ENCODE measurements around the gene LRRC46. TPM values are rescaled to one million over a fixed set of nuclear protein-coding genes. Genes with fewer than 3 reads are reported as not detected.
A peak's percentile ranks its signal among the peaks of the same experiment; 100 is the strongest.

Gene LRRC46
- total RNA-seq, 3 donors from 2014 or later: 0.14 to 0.36 TPM; not detected in 1

GRCh38 chr17:47810901-47811635 lies 20.4 kb upstream of the LRRC46 start:
- TF ChIP-seq CTCF (IDR thresholded peaks at IDR 0.05): no peak
- ATAC-seq: peak; percentile 30
- H3K9me3 ChIP-seq: no peaks in the 10 kb centered on the region
- no peak overlapping the region for H3K4me3 ChIP-seq
- H3K36me3 ChIP-seq (ENCODE audit: low read depth): peaks cover 14% of the 10 kb centered on the region
- intact Hi-C loops (cut with DNase I, micrococcal nuclease): no loop called here
- peaks cover 27% of the 10 kb centered on the region for H3K4me1 ChIP-seq (ENCODE audit: low read depth)
- peak in 1 of 3 donors; percentile 76 for DNase-seq

GRCh38 chr17:47811709-47812108 lies 19.8 kb upstream of the LRRC46 start:
- no peak for ATAC-seq
- H3K4me3 ChIP-seq: no peak overlapping the region
- peaks cover 27% of the 10 kb centered on the region for H3K4me1 ChIP-seq (ENCODE audit: low read depth)
- no peak for DNase-seq
- H3K36me3 ChIP-seq (ENCODE audit: low read depth): peaks cover 14% of the 10 kb centered on the region
- H3K9me3 ChIP-seq: no peaks in the 10 kb centered on the region
- intact Hi-C loops (cut with DNase I, micrococcal nuclease): no loop called here
- no peak for TF ChIP-seq CTCF (IDR thresholded peaks at IDR 0.05)

GRCh38 chr17:47812146-47812920 lies 19.1 kb upstream of the LRRC46 start:
- ATAC-seq: no peak
- Histone ChIP-seq H3K4me1 (ENCODE audit: low read depth) (peaks cover 27% of the 10 kb centered on the region), H3K9me3 (no peaks in the 10 kb centered on the region), H3K36me3 (ENCODE audit: low read depth) (peaks cover 14% of the 10 kb centered on the region), H3K4me3 (no peak overlapping the region)
- TF ChIP-seq CTCF (IDR thresholded peaks at IDR 0.05): no peak
- intact Hi-C loops (cut with DNase I, micrococcal nuclease): no loop called here
- no peak for DNase-seq

- ATAC-seq (no peak), DNase-seq (no peak)
- Histone ChIP-seq H3K4me3 (no peak overlapping the region), H3K36me3 (ENCODE audit: low read depth) (peaks cover 14% of the 10 kb centered on the region), H3K9me3 (no peaks in the 10 kb centered on the region), H3K4me1 (ENCODE audit: low read depth) (peaks cover 27% of the 10 kb centered on the region)
- no peak for TF ChIP-seq CTCF (IDR thresholded peaks at IDR 0.05)
- intact Hi-C loops (cut with DNase I, micrococcal nuclease): no loop called here
These were observed 18.4 kb upstream of the LRRC46 start for GRCh38 chr17:47813077-47813476.

- ATAC-seq: no peak
- H3K9me3 ChIP-seq: no peaks in the 10 kb centered on the region
- DNase-seq: no peak
- no peak overlapping the region for H3K4me3 ChIP-seq
- intact Hi-C loops (cut with DNase I, micrococcal nuclease): no loop called here
- TF ChIP-seq CTCF (IDR thresholded peaks at IDR 0.05): no peak
- H3K4me1 ChIP-seq (ENCODE audit: low read depth): peaks cover 27% of the 10 kb centered on the region
- H3K36me3 ChIP-seq (ENCODE audit: low read depth): peaks cover 14% of the 10 kb centered on the region
These were observed 17.9 kb upstream of the LRRC46 start for GRCh38 chr17:47813512-47814031.

All from mucosa of descending colon (tissue), 3 donors.